Endometrial microvascular endothelial cells (primary cell): ENCODE data around the gene TRPV4. TPM values are rescaled to one million over a fixed set of nuclear protein-coding genes. Genes with fewer than 3 reads are reported as not detected.
"Not testable (repeated sequence)": the region's sequence is repeated elsewhere in the genome, so short reads cannot be mapped to it uniquely, and the experiment has no call there.

Experiments used
- in situ Hi-C: cut with HindIII; loops from 2 replicates; pipeline ENCODE4 v1.10.0; 2017; ENCODE audit warnings: low sequenced_read_pairs, low pct_unique_long_range_greater_than_20kb; ENCODE audit errors: inconsistent ontology term
- total RNA-seq: library from RNA; depleted of rRNA; stranded (reverse); fragments of >200 nt; gene quantifications from one replicate; pipeline ENCODE4 v1.2.3, GENCODE V29; 2015; ENCODE audit errors: inconsistent ontology term

TRPV4 gene
- total RNA-seq, 1 donor from 2014 or later: 3.3 TPM

GRCh38 chr12:109862491-109862890 is 29.3 kb upstream of the TRPV4 start:
- in situ Hi-C loops: not testable (repeated sequence)

GRCh38 chr12:109861689-109862314 is 28.6 kb upstream of the TRPV4 start:
- in situ Hi-C loops: no loop called here

- in situ Hi-C loops: no loop called here
Measured at GRCh38 chr12:109860977-109861376, 27.8 kb upstream of the TRPV4 start.

GRCh38 chr12:109858764-109859163 is 25.6 kb upstream of the TRPV4 start:
- in situ Hi-C loops: no loop called here

- in situ Hi-C loops: no loop called here
Measured at GRCh38 chr12:109857715-109858114, 24.5 kb upstream of the TRPV4 start.

GRCh38 chr12:109855377-109855776 is 22.2 kb upstream of the TRPV4 start:
- in situ Hi-C loops: no loop called here

- in situ Hi-C loops: not testable (repeated sequence)
Measured at GRCh38 chr12:109850518-109850917, 17.3 kb upstream of the TRPV4 start.

- in situ Hi-C loops: no loop called here
Measured at GRCh38 chr12:109847142-109847735, 14.0 kb upstream of the TRPV4 start.

- in situ Hi-C loops: no loop called here
Measured at GRCh38 chr12:109845824-109846205, 12.6 kb upstream of the TRPV4 start.

GRCh38 chr12:109844983-109845823 is 12.0 kb upstream of the TRPV4 start:
- in situ Hi-C loops: no loop called here

- in situ Hi-C loops: no loop called here
Measured at GRCh38 chr12:109844091-109844490, 10.9 kb upstream of the TRPV4 start.

- in situ Hi-C loops: no loop called here
Measured at GRCh38 chr12:109842021-109842420, 8.8 kb upstream of the TRPV4 start.

- in situ Hi-C loops: no loop called here
Measured at GRCh38 chr12:109841356-109841755, 8.2 kb upstream of the TRPV4 start.

GRCh38 chr12:109840305-109841074 is 7.3 kb upstream of the TRPV4 start:
- in situ Hi-C loops: no loop called here

GRCh38 chr12:109839444-109839843 is 6.2 kb upstream of the TRPV4 start:
- in situ Hi-C loops: no loop called here

- in situ Hi-C loops: no loop called here
Measured at GRCh38 chr12:109836916-109837315, 3.7 kb upstream of the TRPV4 start.

GRCh38 chr12:109835827-109836226 is 2.6 kb upstream of the TRPV4 start:
- in situ Hi-C loops: no loop called here

GRCh38 chr12:109832541-109833306 is 474 bp downstream of the TRPV4 start:
- in situ Hi-C loops: no loop called here

GRCh38 chr12:109831929-109832328 is 1.3 kb downstream of the TRPV4 start:
- in situ Hi-C loops: no loop called here
